B cell (primary cell): ENCODE data around the gene ERICH6B. TPM values are rescaled to one million over a fixed set of nuclear protein-coding genes. Genes with fewer than 3 reads are reported as not detected.

Source experiments
- ATAC-seq: fragments of 200-7000 bp; cut with Tn5 transposase; one replicate; pipeline ENCODE4 v1.10.0; 2021; ENCODE audit warnings: low read depth, mild to moderate bottlenecking, moderate number of reproducible peaks, moderate library complexity
- CTCF ChIA-PET: fragments of 350-600 bp; sonication (Branson Sonifier 250); formaldehyde crosslinking; loops from one replicate; lab custom pipeline; 2021; ENCODE audit warnings: antibody characterized with exemption, inconsistent platforms; lab: Charles Lee
- POLR2A ChIA-PET: fragments of 350-600 bp; sonication (Branson Sonifier 250); formaldehyde crosslinking; loops from one replicate; lab custom pipeline; 2021; ENCODE audit warnings: antibody characterized with exemption; lab: Charles Lee
- DNase-seq: peaks from one replicate; pipeline ENCODE4 v3.0.0; 2013
- H2AFZ ChIP-seq: 2 replicates; pipeline ENCODE4 v1.6.1; 2012; ENCODE audit warnings: mild to moderate bottlenecking, low read depth, low read length; ENCODE audit not compliant: insufficient read depth, poor library complexity, severe bottlenecking
- H3K27ac ChIP-seq, 2 donors: 1 replicate in 1 of 2; 2 replicates in 1 of 2; pipeline ENCODE4 v1.5.1; 2012 to 2013; ENCODE audit warnings: low read length in 2 of 2, mild to moderate bottlenecking in 2 of 2, moderate library complexity in 1 of 2
- H3K27me3 ChIP-seq, 4 experiments: fragments of 200-600 bp in 1 of 4; sonication (generic) in 1 of 4; replicated peaks in 1 of 4; 1 replicate in 2 of 4; 2 replicates in 2 of 4; pipeline versions ENCODE4 v1.6.1 to v1.7.0; 2013 to 2016; ENCODE audit warnings: low read length in 3 of 4, mild to moderate bottlenecking in 2 of 4, mixed read lengths in 1 of 4, moderate library complexity in 1 of 4; ENCODE audit not compliant: insufficient read depth in 4 of 4, control insufficient read depth in 3 of 4; ENCODE audit errors: control extremely low read depth in 1 of 4
- H3K36me3 ChIP-seq, 2 experiments: replicated peaks in 1 of 2; 1 replicate in 1 of 2; 2 replicates in 1 of 2; pipeline versions ENCODE4 v1.6.1 to v1.7.1; 2013; ENCODE audit warnings: low read length in 1 of 2; ENCODE audit not compliant: insufficient read depth in 2 of 2, control insufficient read depth in 1 of 2; ENCODE audit errors: control extremely low read depth in 1 of 2, extremely low read depth in 1 of 2
- H3K4me1 ChIP-seq, 2 donors: fragments of 200-600 bp in 1 of 2; sonication (generic) in 1 of 2; 1 replicate in 1 of 2; 2 replicates in 1 of 2; pipeline versions ENCODE4 v1.5.1 to v1.6.1; 2013 to 2017; ENCODE audit warnings: low read length in 2 of 2; ENCODE audit not compliant: control insufficient read depth in 2 of 2, insufficient read depth in 2 of 2
- H3K4me2 ChIP-seq: replicated peaks from 2 replicates; pipeline ENCODE3; 2012; ENCODE audit warnings: mild to moderate bottlenecking, low read depth, low read length; ENCODE audit not compliant: poor library complexity, severe bottlenecking
- H3K4me3 ChIP-seq, 5 experiments: fragments of 200-600 bp in 1 of 5; sonication (generic) in 1 of 5; 1 replicate in 3 of 5; 2 replicates in 2 of 5; pipeline versions ENCODE4 v1.5.1 to v1.7.0; 2011 to 2016; ENCODE audit warnings: low read length in 4 of 5, mild to moderate bottlenecking in 4 of 5, low read depth in 2 of 5, control low read depth in 1 of 5, moderate library complexity in 1 of 5; ENCODE audit not compliant: insufficient read depth in 1 of 5; ENCODE audit errors: control extremely low read depth in 1 of 5, extremely low read depth in 1 of 5
- H3K79me2 ChIP-seq: fragments of 200-600 bp; sonication (generic); one replicate; pipeline ENCODE4 v1.6.0; 2016; ENCODE audit warnings: low read length; ENCODE audit not compliant: control insufficient read depth, insufficient read depth
- H3K9ac ChIP-seq: fragments of 200-600 bp; sonication (generic); 2 replicates; pipeline ENCODE4 v1.6.1; 2017; ENCODE audit warnings: mild to moderate bottlenecking, low read length, moderate library complexity
- H3K9me3 ChIP-seq, 3 donors: one replicate each; pipeline versions ENCODE4 v1.6.1 to v1.7.1; 2013; ENCODE audit warnings: low read length in 2 of 3; ENCODE audit not compliant: control insufficient read depth in 2 of 3, insufficient read depth in 1 of 3; ENCODE audit errors: control extremely low read depth in 1 of 3
- H4K20me1 ChIP-seq: 2 replicates; pipeline ENCODE4 v1.6.0; 2012; ENCODE audit warnings: mild to moderate bottlenecking, low read length; ENCODE audit not compliant: insufficient read depth, control insufficient read depth, poor library complexity, severe bottlenecking
- H3K27ac Mint-ChIP-seq: one replicate; pipeline ENCODE4 v1.8.0; 2021; ENCODE audit warnings: mixed read lengths
- H3K27me3 Mint-ChIP-seq: one replicate; pipeline ENCODE4 v1.8.0; 2021; ENCODE audit warnings: mixed read lengths
- H3K4me1 Mint-ChIP-seq: one replicate; pipeline ENCODE4 v1.8.0; 2021; ENCODE audit warnings: mixed read lengths
- H3K4me3 Mint-ChIP-seq: one replicate; pipeline ENCODE4 v1.8.0; 2021; ENCODE audit warnings: mixed read lengths
- H3K9me3 Mint-ChIP-seq: one replicate; pipeline ENCODE4 v1.8.0; 2022; ENCODE audit warnings: mixed read lengths; ENCODE audit not compliant: insufficient read depth
- EZH2 ChIP-seq: IDR thresholded peaks from 2 replicates; pipeline ENCODE4 v1.6.1; 2012; ENCODE audit warnings: borderline replicate concordance, low read depth, mild to moderate bottlenecking, moderate library complexity, low read length; ENCODE audit not compliant: insufficient read depth, poor library complexity, severe bottlenecking
- WGBS: methylation state at CpG from one replicate; pipeline ENCODE4 v1.1.5; 2013; ENCODE audit warnings: missing lambda C conversion rate; ENCODE audit not compliant: insufficient coverage; 5-methylcytosine and 5-hydroxymethylcytosine counted together
- intact Hi-C: fragments of 100-400 bp; cut with micrococcal nuclease; formaldehyde crosslinking; loops from one replicate; pipeline ENCODE4 v1.10.0; 2022
- polyA plus RNA-seq: library from polyadenylated mRNA; depleted of rRNA; stranded (reverse); fragments of >200 nt; gene quantifications from 2 replicates; pipeline ENCODE4 v1.2.3, GENCODE V29; 2012
- total RNA-seq, 2 donors: library from RNA; stranded (reverse); fragments of 120-200 nt in 1 of 2; gene quantifications; 1 replicate in 1 of 2; 2 replicates in 1 of 2; pipeline versions ENCODE4 v1.2.3 to v1.2.4, GENCODE V29; 2013 to 2022
- TF ChIP-seq, protein P1 (sequence below): fragments of 200-600 bp; IDR thresholded peaks from one replicate; pipeline ENCODE4 v1.8.0; 2022; ENCODE audit warnings: antibody characterized with exemption, mild to moderate bottlenecking

Gene ERICH6B
- total and polyA plus RNA-seq, 2 donors (not counting 1 experiment from before 2014, with no cell fraction given): not detected

DNA sequence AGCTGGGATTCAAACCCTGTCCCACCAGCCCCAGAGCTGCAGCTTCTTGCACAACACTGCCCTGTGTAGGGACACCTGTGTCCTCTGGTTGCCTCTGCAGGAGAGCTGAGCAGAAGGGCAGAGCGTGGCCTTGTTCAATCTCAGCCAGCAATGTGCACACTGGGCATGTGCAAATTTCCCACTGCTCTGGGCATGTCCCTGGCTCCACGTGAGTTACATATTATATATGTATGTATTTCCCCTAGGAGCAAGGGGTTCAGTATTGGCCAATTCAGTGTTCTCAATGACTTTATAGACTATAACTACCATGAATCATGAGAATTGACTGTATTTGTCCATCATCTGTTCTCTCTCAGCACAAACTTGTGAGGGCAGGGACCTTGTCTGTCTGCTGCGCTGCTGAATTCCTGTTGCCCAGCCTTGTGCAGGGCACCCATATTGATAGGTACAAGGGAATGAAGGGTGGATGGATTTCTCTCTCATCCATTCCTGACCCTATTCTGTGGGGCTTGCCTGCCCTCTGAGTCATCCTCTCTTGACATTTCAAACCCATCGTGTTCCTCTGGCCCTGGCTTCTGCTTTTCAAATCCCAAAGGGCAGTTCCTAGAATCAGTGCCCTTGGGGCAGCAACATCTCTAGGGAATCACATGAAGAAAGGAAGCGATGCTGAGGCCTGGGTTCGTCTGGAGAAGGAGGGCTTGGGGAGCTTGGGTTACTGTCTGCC, 69.7 kb downstream of the ERICH6B start:
- ATAC-seq (peak; percentile 56), DNase-seq (no peak)
- Mint-ChIP-seq H3K4me3 (no peak overlapping the region), H3K9me3 (no peaks in the 10 kb centered on the region), H3K4me1 (no peaks in the 10 kb centered on the region), H3K27ac (no peak overlapping the region), H3K27me3 (no peaks in the 10 kb centered on the region)
- Histone ChIP-seq H3K4me3 (no peak overlapping the region), H2AFZ (no peak overlapping the region), H4K20me1 (no peaks in the 10 kb centered on the region), H3K4me2 (no peak overlapping the region), H3K27ac (no peak overlapping the region), H3K27me3 (no peaks in the 10 kb centered on the region), H3K4me1 (no peaks in the 10 kb centered on the region), H3K9me3 (no peaks in the 10 kb centered on the region), H3K9ac (no peak overlapping the region), H3K36me3 (no peaks in the 10 kb centered on the region), H3K79me2 (no peaks in the 10 kb centered on the region)
- WGBS: 44% methylated on average over 3 of the region's 6 CpGs
- ChIA-PET CTCF (no interaction called here), POLR2A (no interaction called here)
- TF ChIP-seq, protein P1, sequence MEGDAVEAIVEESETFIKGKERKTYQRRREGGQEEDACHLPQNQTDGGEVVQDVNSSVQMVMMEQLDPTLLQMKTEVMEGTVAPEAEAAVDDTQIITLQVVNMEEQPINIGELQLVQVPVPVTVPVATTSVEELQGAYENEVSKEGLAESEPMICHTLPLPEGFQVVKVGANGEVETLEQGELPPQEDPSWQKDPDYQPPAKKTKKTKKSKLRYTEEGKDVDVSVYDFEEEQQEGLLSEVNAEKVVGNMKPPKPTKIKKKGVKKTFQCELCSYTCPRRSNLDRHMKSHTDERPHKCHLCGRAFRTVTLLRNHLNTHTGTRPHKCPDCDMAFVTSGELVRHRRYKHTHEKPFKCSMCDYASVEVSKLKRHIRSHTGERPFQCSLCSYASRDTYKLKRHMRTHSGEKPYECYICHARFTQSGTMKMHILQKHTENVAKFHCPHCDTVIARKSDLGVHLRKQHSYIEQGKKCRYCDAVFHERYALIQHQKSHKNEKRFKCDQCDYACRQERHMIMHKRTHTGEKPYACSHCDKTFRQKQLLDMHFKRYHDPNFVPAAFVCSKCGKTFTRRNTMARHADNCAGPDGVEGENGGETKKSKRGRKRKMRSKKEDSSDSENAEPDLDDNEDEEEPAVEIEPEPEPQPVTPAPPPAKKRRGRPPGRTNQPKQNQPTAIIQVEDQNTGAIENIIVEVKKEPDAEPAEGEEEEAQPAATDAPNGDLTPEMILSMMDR: no peak
- TF ChIP-seq EZH2: no peak
- intact Hi-C loops: no loop called here

DNA sequence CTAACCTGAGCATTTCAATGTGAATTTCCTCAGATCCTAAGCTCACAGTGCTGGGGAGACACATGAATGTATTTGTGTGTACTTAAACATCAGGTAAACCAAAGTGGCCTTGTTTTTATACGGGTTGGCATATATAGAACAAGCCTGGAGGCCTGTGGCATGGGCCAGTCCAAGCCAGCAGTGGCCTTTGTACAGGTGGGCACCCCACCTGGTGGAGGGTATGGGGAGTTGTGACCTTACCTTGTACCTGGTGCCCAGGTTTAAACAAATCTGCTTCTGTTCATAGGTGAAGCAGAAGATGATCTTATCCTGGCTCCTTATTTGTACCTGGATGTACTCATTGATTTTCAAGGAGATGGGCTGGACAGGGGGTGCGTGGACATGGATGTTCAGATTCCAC, 71.0 kb downstream of the ERICH6B start:
- Mint-ChIP-seq H3K4me3 (no peak overlapping the region), H3K4me1 (no peaks in the 10 kb centered on the region), H3K27ac (no peak overlapping the region), H3K27me3 (no peaks in the 10 kb centered on the region), H3K9me3 (no peaks in the 10 kb centered on the region)
- Histone ChIP-seq H3K4me3 (no peak overlapping the region), H3K36me3 (no peaks in the 10 kb centered on the region), H3K27me3 (no peaks in the 10 kb centered on the region), H2AFZ (no peak overlapping the region), H3K4me1 (no peaks in the 10 kb centered on the region), H3K9me3 (no peaks in the 10 kb centered on the region), H3K9ac (no peak overlapping the region), H3K79me2 (no peaks in the 10 kb centered on the region), H3K4me2 (no peak overlapping the region), H3K27ac (no peak overlapping the region), H4K20me1 (no peaks in the 10 kb centered on the region)
- POLR2A ChIA-PET: no interaction called here
- CTCF ChIA-PET: interaction anchor here (1.0 kb wide), 1 partner anchor 9 kb away, joined by 4 read pairs; no protein-coding TSS in a partner anchor
- no peak for TF ChIP-seq EZH2
- TF ChIP-seq, protein P1: no peak
- ATAC-seq: no peak
- WGBS: 79% methylated on average over 2 of the region's 2 CpGs
- no peak for DNase-seq
- intact Hi-C loops: no loop called here
